NCI-H1092 treated with DMSO at 0.1 percent for 48 hours (cell line): Measurements from ENCODE around the gene ARFGEF2.
"Not testable (repeated sequence)": the region's sequence is repeated elsewhere in the genome, so short reads cannot be mapped to it uniquely, and the experiment has no call there.

Source experiments
- DNase-seq: peaks from one replicate; lab custom pipeline; 2025; lab: John Stamatoyannopoulos, UW

The ARFGEF2 gene

GRCh38 chr20:48951646-48952045 is 30.1 kb downstream of the ARFGEF2 start:
- DNase-seq = no peak

- DNase-seq = no peak
These were observed 31.1 kb downstream of the ARFGEF2 start for GRCh38 chr20:48952656-48953055.

GRCh38 chr20:48953653-48954052 is 32.1 kb downstream of the ARFGEF2 start:
- DNase-seq = no peak

GRCh38 chr20:48956052-48956451 is 34.5 kb downstream of the ARFGEF2 start:
- DNase-seq = no peak

- no peak for DNase-seq
These were observed 35.6 kb downstream of the ARFGEF2 start for GRCh38 chr20:48957053-48957481.

GRCh38 chr20:48957533-48957932 is 36.0 kb downstream of the ARFGEF2 start:
- DNase-seq = no peak

- no peak for DNase-seq
These were observed 37.2 kb downstream of the ARFGEF2 start for GRCh38 chr20:48958743-48959142.

GRCh38 chr20:48959899-48960550 is 38.5 kb downstream of the ARFGEF2 start:
- DNase-seq = no peak

GRCh38 chr20:48962421-48962820 is 40.9 kb downstream of the ARFGEF2 start:
- DNase-seq = no peak

GRCh38 chr20:48962976-48963771 is 41.7 kb downstream of the ARFGEF2 start:
- no peak for DNase-seq

- peak; percentile 8 for DNase-seq
These were observed 43.8 kb downstream of the ARFGEF2 start for GRCh38 chr20:48965189-48965910.

- DNase-seq = no peak
These were observed 49.3 kb downstream of the ARFGEF2 start for GRCh38 chr20:48970681-48971365.

GRCh38 chr20:48971956-48972355 is 50.4 kb downstream of the ARFGEF2 start:
- no peak for DNase-seq

- no peak for DNase-seq
These were observed 51.3 kb downstream of the ARFGEF2 start for GRCh38 chr20:48972816-48973215.

GRCh38 chr20:48975955-48976354 is 54.4 kb downstream of the ARFGEF2 start:
- peak; percentile 3 for DNase-seq

- not testable (repeated sequence) for DNase-seq
These were observed 58.5 kb downstream of the ARFGEF2 start for GRCh38 chr20:48979980-48980379.

GRCh38 chr20:48983423-48984400 is 62.2 kb downstream of the ARFGEF2 start:
- DNase-seq = no peak

GRCh38 chr20:48984575-48985219 is 63.2 kb downstream of the ARFGEF2 start:
- no peak for DNase-seq

- no peak for DNase-seq
These were observed 65.4 kb downstream of the ARFGEF2 start for GRCh38 chr20:48986899-48987298.

- DNase-seq = no peak
These were observed 69.0 kb downstream of the ARFGEF2 start for GRCh38 chr20:48990467-48990866.
